Esophagus squamous epithelium (tissue), 4 donors: ENCODE measurements around the gene EIF3B.

ENCODE experiments used
- CTCF ChIP-seq, 6 experiments: fragments of 450-650 bp in 4 of 6; fragments of 200-600 bp in 2 of 6; sonication (generic) in 2 of 6; IDR thresholded peaks; one replicate each; pipeline ENCODE4 v1.5.1; 2016 to 2019; ENCODE audit warnings: antibody characterized with exemption in 6 of 6, mild to moderate bottlenecking in 4 of 6, moderate library complexity in 4 of 6
- POLR2A ChIP-seq, 4 donors: fragments of 450-650 bp; IDR thresholded peaks; one replicate each; pipeline ENCODE4 v1.6.1; 2017; ENCODE audit warnings: antibody characterized with exemption in 4 of 4, mild to moderate bottlenecking in 4 of 4, moderate library complexity in 3 of 4

- no peak for TF ChIP-seq CTCF (IDR thresholded peaks at IDR 0.05)
- no peak for TF ChIP-seq POLR2A (IDR thresholded peaks at IDR 0.05)
Observed at GRCh38 chr7:2376351-2377154, 21.9 kb downstream of the EIF3B start.
